GM20431 (cell line): ENCODE results near the gene EPN3.

Experiments used
- in situ Hi-C: fragments of 300-500 bp; cut with MseI, MboI; formaldehyde crosslinking; loops from one replicate; pipeline ENCODE4 v1.15.0; 2020; ENCODE audit warnings: low sequenced_read_pairs; ENCODE audit not compliant: unreplicated experiment

The EPN3 gene

DNA sequence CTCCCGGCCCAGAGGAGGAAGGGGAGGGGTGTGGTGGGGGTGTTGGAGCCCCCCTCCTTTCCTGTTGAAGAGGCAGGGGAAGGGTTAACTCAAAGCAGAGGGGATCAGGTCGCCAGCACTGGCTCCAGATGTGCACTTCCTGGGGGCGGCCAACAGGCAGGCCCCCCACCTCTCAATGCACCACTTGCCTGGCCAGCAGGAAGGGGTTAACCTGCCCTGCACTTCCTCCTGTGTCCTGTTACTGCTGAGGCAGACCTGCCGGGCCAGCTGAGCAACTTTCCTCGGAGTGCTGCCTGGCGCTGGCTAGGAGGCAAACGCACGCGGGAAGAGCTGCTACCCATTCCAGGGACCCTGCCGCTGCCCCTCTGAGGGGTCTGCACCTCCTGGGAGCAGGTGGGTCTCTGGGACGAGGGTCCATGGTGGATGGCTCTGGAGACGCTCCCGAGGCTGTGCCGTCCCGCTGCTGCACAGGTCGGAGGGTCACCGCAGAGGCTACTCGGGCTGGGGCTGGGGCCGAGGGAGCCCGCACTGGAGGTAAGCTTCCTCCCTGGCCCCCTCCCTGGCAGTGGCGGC lies at the start of gene EPN3:
Gene EPN3, plus strand, starts transcription at position 284 of the 573 bp plus-strand sequence. CDS start 3,822 bp downstream, outside the sequence.
- in situ Hi-C loops, result no loop called here

DNA sequence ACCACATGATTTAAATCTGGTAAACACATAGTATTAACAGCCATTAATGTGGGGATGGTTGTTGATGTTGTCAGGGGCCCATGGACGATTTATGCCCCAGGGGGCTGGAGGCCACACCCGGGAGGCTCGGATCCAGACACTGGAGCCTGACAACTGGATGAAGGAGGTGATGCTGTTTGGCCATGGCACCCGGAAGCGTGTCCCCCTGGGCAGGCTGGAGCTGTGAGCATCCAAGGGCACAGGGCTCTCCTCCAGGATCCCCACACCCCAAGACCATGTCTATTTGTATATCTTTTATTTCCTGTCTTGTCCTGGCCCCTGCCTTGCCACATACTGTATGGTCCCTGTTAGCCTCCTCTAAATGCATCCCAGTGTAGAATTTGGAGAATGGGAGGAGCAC lies 49.3 kb upstream of the EPN3 start:
- in situ Hi-C loops, result loop anchor here (10.0 kb wide), 1 partner anchor 62 kb away; the partner anchor contains the start of gene SPATA20

DNA sequence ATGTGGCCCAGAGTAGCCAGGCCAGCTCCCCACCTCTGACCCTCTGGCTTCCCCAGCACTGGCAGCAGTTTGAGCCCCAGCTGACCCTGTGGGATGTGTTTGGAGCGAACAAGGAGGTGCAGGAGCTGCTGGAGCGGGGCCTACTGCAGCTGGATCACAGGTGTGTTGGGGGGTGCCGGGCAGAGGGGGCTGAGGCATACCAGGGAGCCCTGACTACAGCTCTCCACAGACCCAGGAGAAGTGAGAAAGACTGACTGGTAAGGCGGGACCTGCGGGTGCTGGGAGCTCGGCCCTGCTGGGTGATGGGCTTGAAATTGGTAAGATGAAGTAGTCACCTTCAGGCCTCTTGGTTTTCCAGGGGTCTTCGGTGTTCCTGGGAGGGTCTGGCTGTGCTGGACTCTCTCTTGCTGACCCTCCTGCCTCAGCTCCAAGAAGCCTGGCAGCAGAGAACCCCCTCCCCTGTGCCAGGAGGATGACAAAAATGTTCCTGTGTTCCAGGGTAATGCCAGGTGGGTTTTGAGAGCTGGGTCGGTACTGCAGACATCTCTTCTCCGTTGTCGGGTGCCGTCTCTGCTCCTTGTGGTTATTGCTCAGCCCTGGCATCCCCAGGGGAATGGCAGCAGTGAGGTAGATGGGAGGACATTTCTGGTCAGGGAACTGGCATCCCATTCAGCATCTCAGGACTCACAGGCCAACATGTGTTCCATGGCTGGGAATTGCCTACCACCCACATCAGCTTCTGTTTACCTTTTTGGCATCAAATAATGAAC lies 48.0 kb upstream of the EPN3 start:
- in situ Hi-C loops, result loop anchor here (10.0 kb wide), 1 partner anchor 60 kb away; the partner anchor contains the start of gene SPATA20

GRCh38 chr17:50487213-50488096 lies 45.1 kb upstream of the EPN3 start:
- in situ Hi-C loops, result loop anchor here (10.0 kb wide), 1 partner anchor 57 kb away; the partner anchor contains the start of gene SPATA20

GRCh38 chr17:50488880-50489279 lies 43.7 kb upstream of the EPN3 start:
- in situ Hi-C loops, result loop anchor here (10.0 kb wide), 1 partner anchor 56 kb away; the partner anchor contains the start of gene SPATA20

GRCh38 chr17:50491505-50491904 lies 41.0 kb upstream of the EPN3 start:
- in situ Hi-C loops, result no loop called here

GRCh38 chr17:50492214-50492613 lies 40.3 kb upstream of the EPN3 start:
- in situ Hi-C loops, result no loop called here

- in situ Hi-C loops, result no loop called here
These were observed 38.8 kb upstream of the EPN3 start for GRCh38 chr17:50493744-50494143.

DNA sequence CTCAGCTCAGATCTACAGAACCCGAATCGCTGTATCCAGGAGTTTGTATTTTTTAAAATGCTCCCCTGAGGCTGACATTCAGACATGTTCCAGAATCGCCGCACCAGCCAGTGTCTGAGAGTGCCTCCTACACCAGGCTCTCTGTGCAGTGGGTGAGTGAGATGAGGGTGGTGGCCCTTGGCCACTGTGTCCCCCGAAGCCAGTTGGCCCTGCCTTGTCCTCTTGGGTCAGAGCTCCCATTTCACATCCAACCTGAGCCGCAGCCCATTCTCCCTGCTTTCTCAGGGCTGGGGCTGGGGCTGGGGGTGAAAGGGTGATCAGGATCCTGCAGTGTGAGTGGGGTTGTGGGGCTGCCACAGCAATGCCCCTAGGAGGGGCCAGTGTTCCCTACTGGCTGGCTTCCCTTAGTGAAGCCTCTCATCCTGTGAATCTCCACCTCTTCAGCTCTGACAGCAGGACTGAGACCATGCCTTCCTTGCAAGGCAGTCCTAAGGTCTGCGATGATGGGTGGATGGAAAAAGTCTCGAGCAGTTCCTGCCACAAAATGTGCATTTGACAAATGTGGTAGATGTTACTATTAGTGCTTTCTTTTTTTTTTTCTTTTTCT lies 37.2 kb upstream of the EPN3 start:
- in situ Hi-C loops, result no loop called here

- in situ Hi-C loops, result no loop called here
These were observed 36.6 kb upstream of the EPN3 start for GRCh38 chr17:50495918-50496317.

DNA sequence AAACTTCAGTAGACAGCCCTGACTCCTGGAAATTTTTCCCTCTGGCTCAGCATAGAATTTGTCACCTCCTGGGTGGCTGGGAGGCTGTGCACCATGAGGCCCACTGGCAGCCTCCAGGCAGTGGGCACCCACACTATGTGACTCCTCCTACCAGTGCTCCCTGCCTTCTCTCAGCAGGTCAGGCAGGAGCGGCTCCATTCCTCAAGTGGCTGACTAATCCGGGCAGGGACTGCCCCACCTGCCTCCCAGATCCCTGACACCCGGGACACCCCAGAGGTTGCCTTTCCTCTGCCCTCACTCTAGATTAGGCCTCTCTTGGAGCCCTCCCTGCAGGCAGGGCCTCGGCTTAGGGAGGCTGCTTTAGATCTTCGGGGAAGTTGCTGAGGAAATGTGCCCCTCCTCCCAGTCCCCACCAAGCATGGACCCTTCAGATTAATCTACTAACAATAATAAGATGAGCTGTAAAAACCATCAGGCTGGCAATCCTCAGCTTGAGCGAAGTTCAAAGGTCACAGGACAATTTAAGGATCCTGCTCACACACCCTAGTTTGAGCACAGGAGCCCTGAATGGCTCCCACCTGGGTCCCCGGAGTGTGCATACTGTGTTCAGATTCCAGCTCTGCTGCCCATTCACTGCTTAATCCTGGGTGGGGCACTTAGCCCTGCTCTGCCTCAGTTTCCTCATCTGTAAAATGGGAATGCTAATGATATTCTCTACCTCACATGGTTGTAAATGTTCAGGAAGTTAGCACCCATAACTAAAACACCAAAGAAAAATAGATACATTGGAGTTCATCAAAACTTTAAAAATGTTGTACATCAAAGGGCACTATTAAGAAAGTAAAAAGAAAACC lies 34.3 kb upstream of the EPN3 start:
- in situ Hi-C loops, result no loop called here

- in situ Hi-C loops, result no loop called here
These were observed 33.3 kb upstream of the EPN3 start for GRCh38 chr17:50499270-50499669.

DNA sequence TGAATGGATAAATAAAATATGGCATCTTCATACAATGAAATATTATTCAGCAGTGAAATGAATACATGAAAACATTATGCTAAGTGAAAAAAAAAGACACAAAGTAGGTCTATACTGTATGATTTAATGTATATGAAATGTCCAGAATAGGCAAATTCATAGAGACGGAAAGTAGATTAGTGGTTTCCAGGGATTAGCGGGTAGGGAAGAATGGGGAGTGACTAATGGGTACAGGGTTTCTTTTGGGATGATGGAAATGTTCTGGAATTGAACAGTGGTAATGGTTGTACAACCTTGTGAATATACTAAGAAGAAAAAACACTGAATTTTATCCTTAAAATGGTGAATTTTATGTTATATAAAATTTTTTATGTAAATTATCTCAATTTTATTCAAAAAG lies 32.8 kb upstream of the EPN3 start:
- in situ Hi-C loops, result no loop called here

DNA sequence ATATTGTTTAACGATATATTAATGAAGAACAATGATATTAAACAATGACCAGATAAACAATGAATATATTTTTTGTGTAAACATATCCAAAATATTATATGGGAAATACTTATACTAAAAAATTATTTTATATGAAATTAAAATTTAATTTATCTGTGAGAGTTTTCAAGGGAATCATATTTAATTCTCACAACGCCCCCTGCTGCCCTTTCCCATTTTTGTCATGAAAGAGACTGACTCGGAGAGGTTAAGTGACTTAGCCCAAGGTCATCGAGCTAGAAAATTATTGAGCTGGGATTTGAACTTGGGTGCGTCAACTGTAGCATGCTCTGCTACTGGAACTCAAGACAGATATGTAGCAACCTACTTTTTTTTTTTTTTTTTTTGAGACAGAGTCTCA lies 31.5 kb upstream of the EPN3 start:
- in situ Hi-C loops, result no loop called here

DNA sequence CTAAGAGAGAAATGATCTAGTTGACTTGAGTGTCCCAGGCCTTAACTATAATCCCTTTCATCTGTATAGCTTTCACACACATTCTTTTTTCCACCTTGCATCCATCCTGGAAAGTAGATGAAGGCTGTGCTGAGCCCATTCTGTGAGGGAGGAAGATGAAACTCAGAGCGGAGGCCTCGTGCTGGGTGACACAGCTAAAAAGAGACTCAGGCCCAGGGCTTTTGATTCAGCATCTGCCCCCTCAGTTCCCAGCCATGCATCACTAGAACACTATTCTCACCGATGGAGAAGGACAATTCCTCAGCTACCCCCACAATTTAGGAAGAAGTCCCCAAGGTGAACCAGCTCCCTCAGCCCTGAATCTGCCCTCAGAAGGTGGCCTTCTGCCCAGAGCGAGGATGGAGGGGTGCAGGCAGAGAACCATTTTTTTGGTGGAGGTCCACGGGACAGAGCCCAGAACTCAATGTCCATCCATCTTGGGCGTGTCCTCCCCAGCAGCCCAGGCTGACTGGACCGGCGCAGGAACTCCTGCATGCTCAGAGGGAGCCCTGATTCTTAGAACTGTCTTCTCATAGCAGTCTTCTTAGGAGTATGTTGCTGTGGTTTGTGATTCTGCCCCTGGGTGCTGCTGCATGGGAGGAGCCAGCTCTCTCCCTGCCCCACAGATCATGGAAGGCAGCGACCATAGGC lies 30.1 kb upstream of the EPN3 start:
- in situ Hi-C loops, result no loop called here

DNA sequence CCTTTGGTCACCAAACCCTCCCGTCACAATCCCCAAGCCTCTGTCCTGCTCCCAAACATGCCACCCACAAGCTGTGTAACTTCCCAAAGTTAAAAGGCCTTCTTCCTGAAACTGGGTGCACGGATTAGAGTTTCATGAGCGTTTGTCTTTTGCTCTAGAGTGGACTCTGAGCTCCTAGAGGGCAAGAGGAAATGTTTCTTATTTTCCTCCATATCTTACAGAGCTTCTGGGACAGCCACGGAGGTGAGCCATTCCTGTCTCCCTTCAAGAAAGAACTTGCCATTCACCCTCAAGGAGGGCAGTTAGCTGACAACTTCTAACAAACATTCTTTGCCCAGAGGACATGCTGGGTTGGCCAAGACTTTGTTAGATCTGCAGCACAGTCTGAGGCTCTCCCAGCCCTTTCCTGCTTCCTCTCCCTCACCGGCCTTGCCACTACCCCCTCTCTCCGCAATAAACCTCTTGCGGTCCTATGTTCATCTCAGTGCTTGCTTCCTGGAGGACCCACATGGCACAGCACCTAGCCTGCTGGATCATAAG lies 26.9 kb upstream of the EPN3 start:
- in situ Hi-C loops, result no loop called here

- in situ Hi-C loops, result no loop called here
These were observed 26.2 kb upstream of the EPN3 start for GRCh38 chr17:50506298-50506697.

- in situ Hi-C loops, result no loop called here
These were observed 24.5 kb upstream of the EPN3 start, which contains the start of gene MYCBPAP for GRCh38 chr17:50507871-50508572. MYCBPAP (plus strand) TSS chr17:50508439; CDS start chr17:50508675, 236 bp downstream.
